Activated naive CD4-positive, alpha-beta T cell treated with anti-CD3 and anti-CD28 coated beads, Interleukin-2, amount 50 U/mL, for 72 hours (primary cell): ENCODE data around the gene MED1. TPM values are rescaled to one million over a fixed set of nuclear protein-coding genes. Genes with fewer than 3 reads are reported as not detected.
"Not testable (repeated sequence)": the region's sequence is repeated elsewhere in the genome, so short reads cannot be mapped to it uniquely, and the experiment has no call there.

Experiments
- ATAC-seq, 2 donors: fragments of 150-1000 bp; cut with Tn5 transposase; 2 replicates each; pipeline ENCODE4 v1.10.0; 2021; ENCODE audit warnings: mild to moderate bottlenecking in 2 of 2, moderate library complexity in 2 of 2
- DNase-seq, 2 donors: peaks; one replicate each; pipeline ENCODE4 v3.0.0; 2021 to 2022; ENCODE audit warnings: low spot score in 2 of 2
- H3K27ac Mint-ChIP-seq, 2 donors: one replicate each; pipeline ENCODE4 v1.8.0; 2022; ENCODE audit warnings: mild to moderate bottlenecking in 2 of 2, mixed read lengths in 2 of 2
- H3K36me3 Mint-ChIP-seq, 2 donors: one replicate each; pipeline ENCODE4 v1.8.0; 2022; ENCODE audit warnings: mixed read lengths in 2 of 2
- H3K9me3 Mint-ChIP-seq, 2 donors: one replicate each; pipeline ENCODE4 v1.8.0; 2022; ENCODE audit warnings: mixed read lengths in 2 of 2
- total RNA-seq, 2 donors: library from RNA; stranded (reverse); gene quantifications; one replicate each; pipeline ENCODE4 v1.2.3, GENCODE V29; 2022

MED1 gene
- total RNA-seq, 2 donors from 2014 or later = 63.8 to 65.4 TPM

GRCh38 chr17:39461113-39461925, 10.3 kb upstream of the MED1 start, which contains the start of gene CDK12:
CDK12 (plus strand) TSS chr17:39461486; CDS start chr17:39462072, 586 bp downstream.
- ATAC-seq (peak; percentile 85 to 94), DNase-seq (peak; percentile 91 to 96)
- H3K27ac Mint-ChIP-seq = peak within 1 kb of the TSS; percentile 93 to 99
- H3K36me3 Mint-ChIP-seq = peaks cover 16 to 26% of the 10 kb centered on the region in 2 donors
- no peaks in the 10 kb centered on the region for H3K9me3 Mint-ChIP-seq

- Mint-ChIP-seq H3K9me3 (no peaks in the 10 kb centered on the region), H3K27ac (no peak overlapping the region), H3K36me3 (peaks cover 2% of the 10 kb centered on the region in 2 donors)
- ATAC-seq (no peak), DNase-seq (no peak)
Measured at GRCh38 chr17:39455919-39456318, 4.9 kb upstream of the MED1 start.

- ATAC-seq = no peak
- DNase-seq = no peak
- Mint-ChIP-seq H3K9me3 (no peaks in the 10 kb centered on the region), H3K36me3 (peaks cover 10 to 17% of the 10 kb centered on the region in 2 donors), H3K27ac (peak overlapping the region; percentile 96 to 99)
Measured at GRCh38 chr17:39450051-39450450, 1.0 kb downstream of the MED1 start.

- Mint-ChIP-seq H3K27ac (peak overlapping the region in 1 of 2 donors; percentile 50), H3K36me3 (peaks cover 10 to 29% of the 10 kb centered on the region in 2 donors), H3K9me3 (no peaks in the 10 kb centered on the region)
- ATAC-seq (no peak), DNase-seq (no peak)
Measured at GRCh38 chr17:39447561-39447960, 3.5 kb downstream of the MED1 start.

- ATAC-seq = no peak
- DNase-seq = no peak
- Mint-ChIP-seq H3K27ac (no peak overlapping the region), H3K36me3 (peaks cover 0 to 25% of the 10 kb centered on the region in 2 donors), H3K9me3 (no peaks in the 10 kb centered on the region)
Measured at GRCh38 chr17:39443326-39443725, 7.7 kb downstream of the MED1 start.

GRCh38 chr17:39439868-39440267, 11.2 kb downstream of the MED1 start:
- not testable (repeated sequence) for ATAC-seq, DNase-seq, H3K9me3 Mint-ChIP-seq
- Mint-ChIP-seq H3K27ac (peak overlapping the region in 1 of 2 donors; percentile 24), H3K36me3 (peaks cover 0 to 21% of the 10 kb centered on the region in 2 donors)

GRCh38 chr17:39429600-39429999, 21.5 kb downstream of the MED1 start:
- peaks cover 0 to 17% of the 10 kb centered on the region in 2 donors for H3K36me3 Mint-ChIP-seq
- no peak overlapping the region for H3K27ac Mint-ChIP-seq

GRCh38 chr17:39416141-39416540, 34.9 kb downstream of the MED1 start:
- H3K27ac Mint-ChIP-seq = peak overlapping the region in 1 of 2 donors; percentile 79
- DNase-seq = no peak
- no peaks in the 10 kb centered on the region for H3K9me3 Mint-ChIP-seq
- ATAC-seq = no peak
- peaks cover 13 to 19% of the 10 kb centered on the region in 2 donors for H3K36me3 Mint-ChIP-seq

More at GRCh38 chr17:39429600-39429999, 21.5 kb downstream of the MED1 start:
- DNase-seq (no peak), ATAC-seq (no peak)
- no peaks in the 10 kb centered on the region for H3K9me3 Mint-ChIP-seq

GRCh38 chr17:39410279-39410678, 40.8 kb downstream of the MED1 start:
- DNase-seq = no peak
- Mint-ChIP-seq H3K36me3 (peaks cover 24 to 47% of the 10 kb centered on the region in 2 donors), H3K9me3 (no peaks in the 10 kb centered on the region), H3K27ac (peak overlapping the region in 1 of 2 donors; percentile 83)
- ATAC-seq = no peak

- H3K27ac Mint-ChIP-seq = peak overlapping the region; percentile 39 to 87
- ATAC-seq (no peak), DNase-seq (no peak)
- H3K36me3 Mint-ChIP-seq = peaks cover 21 to 41% of the 10 kb centered on the region in 2 donors
- H3K9me3 Mint-ChIP-seq = no peaks in the 10 kb centered on the region
Measured at GRCh38 chr17:39408360-39408759, 42.7 kb downstream of the MED1 start.

GRCh38 chr17:39406951-39407350, 44.1 kb downstream of the MED1 start:
- no peaks in the 10 kb centered on the region for H3K9me3 Mint-ChIP-seq
- ATAC-seq (no peak), DNase-seq (no peak)
- H3K36me3 Mint-ChIP-seq = peaks cover 21 to 41% of the 10 kb centered on the region in 2 donors
- H3K27ac Mint-ChIP-seq = peak overlapping the region in 1 of 2 donors; percentile 93

GRCh38 chr17:39405436-39405835, 45.6 kb downstream of the MED1 start:
- Mint-ChIP-seq H3K27ac (peak overlapping the region; percentile 90 to 97), H3K36me3 (peaks cover 21 to 43% of the 10 kb centered on the region in 2 donors), H3K9me3 (no peaks in the 10 kb centered on the region)
- DNase-seq = no peak
- ATAC-seq = peak in 1 of 2 donors; percentile 4

- ATAC-seq (peak; percentile 65 to 72), DNase-seq (peak in 1 of 2 donors; percentile 38)
- peak overlapping the region; percentile 90 to 97 for H3K27ac Mint-ChIP-seq
- H3K9me3 Mint-ChIP-seq = no peaks in the 10 kb centered on the region
- H3K36me3 Mint-ChIP-seq = peaks cover 16 to 37% of the 10 kb centered on the region in 2 donors
Measured at GRCh38 chr17:39404542-39405378, 46.3 kb downstream of the MED1 start.

GRCh38 chr17:39402890-39403605, 48.0 kb downstream of the MED1 start:
- H3K36me3 Mint-ChIP-seq = peaks cover 6 to 20% of the 10 kb centered on the region in 2 donors
- no peak for DNase-seq
- no peaks in the 10 kb centered on the region for H3K9me3 Mint-ChIP-seq
- ATAC-seq = no peak
- H3K27ac Mint-ChIP-seq = peak overlapping the region; percentile 82 to 89

- DNase-seq (peak; percentile 85 to 90), ATAC-seq (peak; percentile 51 to 60)
- Mint-ChIP-seq H3K36me3 (peaks cover 6 to 13% of the 10 kb centered on the region in 2 donors), H3K9me3 (no peaks in the 10 kb centered on the region), H3K27ac (peak overlapping the region; percentile 82 to 95)
Measured at GRCh38 chr17:39402244-39402889, 48.7 kb downstream of the MED1 start.
